GM21526 (cell line): ENCODE results near the gene RNU2-63P.
"Not testable (repeated sequence)": the region's sequence is repeated elsewhere in the genome, so short reads cannot be mapped to it uniquely, and the experiment has no call there.

Source experiments
- ATAC-seq: cut with Tn5 transposase; IDR thresholded peaks from one replicate; pipeline ENCODE4 v1.9.1; 2021; ENCODE audit warnings: moderate library complexity; ENCODE audit not compliant: unreplicated experiment, low FRiP score

Gene RNU2-63P

GRCh38 chr2:88016086-88016959 lies at the start of gene RNU2-63P:
Gene RNU2-63P (minus strand): TSS chr2:88016547.
- peak; percentile 80 for ATAC-seq

GRCh38 chr2:88061295-88061694 lies 44.9 kb upstream of the RNU2-63P start:
- ATAC-seq, result no peak

GRCh38 chr2:88060907-88061275 lies 44.5 kb upstream of the RNU2-63P start:
- ATAC-seq, result no peak

- no peak for ATAC-seq
Measured at GRCh38 chr2:88059979-88060906, 43.9 kb upstream of the RNU2-63P start.

- no peak for ATAC-seq
Measured at GRCh38 chr2:88058191-88058590, 41.8 kb upstream of the RNU2-63P start.

- ATAC-seq, result no peak
Measured at GRCh38 chr2:88057437-88057844, 41.1 kb upstream of the RNU2-63P start.

GRCh38 chr2:88055371-88056128 lies 39.2 kb upstream of the RNU2-63P start, which contains the start of gene KRCC1:
Gene KRCC1 (minus strand): TSS chr2:88055783. CDS start chr2:88028563, 27,220 bp downstream.
- peak; percentile 96 for ATAC-seq

GRCh38 chr2:88054782-88055370 lies 38.5 kb upstream of the RNU2-63P start:
- ATAC-seq, result no peak

GRCh38 chr2:88053934-88054781 lies 37.8 kb upstream of the RNU2-63P start:
- no peak for ATAC-seq

GRCh38 chr2:88053296-88053695 lies 36.9 kb upstream of the RNU2-63P start:
- ATAC-seq, result no peak

- no peak for ATAC-seq
Measured at GRCh38 chr2:88051792-88052191, 35.4 kb upstream of the RNU2-63P start.

- no peak for ATAC-seq
Measured at GRCh38 chr2:88049622-88050021, 33.3 kb upstream of the RNU2-63P start.

GRCh38 chr2:88048541-88048940 lies 32.2 kb upstream of the RNU2-63P start:
- no peak for ATAC-seq

GRCh38 chr2:88045561-88045960 lies 29.2 kb upstream of the RNU2-63P start:
- not testable (repeated sequence) for ATAC-seq

GRCh38 chr2:88042476-88042875 lies 26.1 kb upstream of the RNU2-63P start:
- no peak for ATAC-seq

- no peak for ATAC-seq
Measured at GRCh38 chr2:88038263-88039105, 22.1 kb upstream of the RNU2-63P start.

- no peak for ATAC-seq
Measured at GRCh38 chr2:88036606-88037005, 20.3 kb upstream of the RNU2-63P start.

GRCh38 chr2:88036182-88036581 lies 19.8 kb upstream of the RNU2-63P start:
- ATAC-seq, result no peak
